ENCODE results near the gene PPP6R2. TPM values are rescaled to one million over a fixed set of nuclear protein-coding genes. Genes with fewer than 3 reads are reported as not detected.

Gene PPP6R2
- polyA plus RNA-seq, 3 donors, result 25.1 to 41.1 (median 36.9) TPM

DNA sequence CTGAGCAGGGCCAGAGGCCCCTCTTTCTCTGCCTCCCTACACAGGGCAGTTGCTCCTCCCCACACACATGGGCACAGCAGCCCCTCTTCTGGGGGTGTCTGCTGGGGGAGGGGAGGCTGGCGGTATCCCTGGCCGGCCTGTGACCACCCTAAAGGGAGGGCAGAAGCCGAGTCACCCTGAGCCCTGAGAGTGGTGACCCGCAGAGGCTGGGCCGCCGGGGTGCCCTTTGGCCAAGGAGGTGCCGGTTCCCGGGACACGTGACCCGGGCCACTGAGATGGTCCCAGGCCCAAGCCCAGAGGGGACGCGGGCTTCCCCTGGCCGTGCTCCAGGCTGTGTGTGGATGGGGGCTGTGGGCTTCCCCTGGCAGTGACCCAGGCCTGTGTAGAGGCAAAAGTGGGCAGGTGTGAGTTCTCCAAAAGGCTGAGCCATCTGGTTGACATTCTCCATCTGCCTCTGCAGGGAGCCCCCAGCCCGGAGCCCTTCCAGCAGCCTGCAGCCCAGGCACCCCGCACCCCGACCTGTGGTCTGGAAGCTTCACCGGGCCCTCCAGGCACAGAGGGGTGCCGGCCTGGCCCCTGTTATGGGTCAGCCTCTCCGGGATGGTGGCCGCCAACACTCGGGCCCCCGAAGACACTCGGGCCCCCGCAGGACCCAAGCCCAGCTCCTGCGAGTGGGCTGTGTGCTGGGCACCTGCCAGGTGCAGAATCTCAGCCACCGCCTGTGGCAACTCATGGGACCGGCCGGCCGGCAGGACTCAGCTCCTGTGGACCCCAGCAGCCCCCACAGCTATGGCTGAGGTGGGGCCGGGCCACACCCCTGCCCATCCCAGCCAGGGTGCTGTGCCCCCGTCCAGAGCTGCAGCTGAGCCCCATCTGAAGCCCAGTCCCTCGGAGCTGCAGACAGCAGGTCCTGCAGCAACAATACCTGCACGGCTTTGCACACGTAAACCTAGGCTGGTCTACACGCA is 139.3 kb downstream of the PPP6R2 start:
- WGBS, 3 donors, result 41 to 60% (median 58%) methylated on average over 33 to 35 of the region's 35 CpGs
- no peak overlapping the region for H3K27ac ChIP-seq (ENCODE audit: low read depth, low read length)

DNA sequence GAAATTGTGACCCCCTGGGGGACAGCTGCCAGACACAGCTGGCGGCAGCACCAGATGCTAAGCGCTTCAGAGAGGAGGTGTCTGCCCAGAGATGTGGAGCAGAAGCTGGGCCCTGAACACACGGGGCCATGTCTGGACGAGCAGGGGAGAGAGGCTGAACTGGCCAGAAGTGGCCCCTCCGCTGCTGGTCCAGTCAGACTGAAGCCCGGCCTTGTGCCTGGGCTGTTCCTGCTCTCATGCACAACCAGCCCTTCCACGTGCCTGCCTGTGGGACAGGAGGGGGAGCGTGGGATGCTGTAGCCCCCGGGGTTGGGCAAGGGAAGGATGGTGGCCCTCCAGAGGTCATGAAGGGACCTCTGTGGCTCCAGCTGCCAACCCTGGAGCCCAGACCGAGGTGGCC is 140.0 kb downstream of the PPP6R2 start:
- H3K27ac ChIP-seq (ENCODE audit: low read depth, low read length), result no peak overlapping the region
- 33 to 83% (median 80%) methylated on average over 10 of the region's 10 CpGs for WGBS, 3 donors

DNA sequence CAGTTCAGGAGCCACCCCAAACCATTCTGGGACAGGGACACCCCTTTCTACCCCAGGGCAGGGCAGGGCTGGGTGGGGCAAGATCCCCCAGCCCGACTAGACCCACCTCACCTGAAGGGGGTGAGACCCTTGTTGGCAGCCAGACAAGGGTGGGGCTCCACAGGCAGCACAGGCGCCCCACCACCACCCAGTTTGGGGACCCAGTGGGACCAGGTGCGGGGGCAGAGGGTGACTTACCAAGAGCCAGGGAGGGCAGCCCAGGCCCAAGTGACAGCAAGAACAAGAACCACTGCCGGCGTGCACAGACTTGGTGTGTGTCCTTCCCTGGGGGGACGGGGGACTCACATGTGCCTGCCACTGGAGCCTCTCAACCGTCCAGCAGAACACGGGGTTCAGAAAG is 140.4 kb downstream of the PPP6R2 start:
- H3K27ac ChIP-seq (ENCODE audit: low read depth, low read length), result no peak overlapping the region
- 53 to 92% (median 87%) methylated on average over 6 to 8 of the region's 8 CpGs for WGBS, 3 donors

DNA sequence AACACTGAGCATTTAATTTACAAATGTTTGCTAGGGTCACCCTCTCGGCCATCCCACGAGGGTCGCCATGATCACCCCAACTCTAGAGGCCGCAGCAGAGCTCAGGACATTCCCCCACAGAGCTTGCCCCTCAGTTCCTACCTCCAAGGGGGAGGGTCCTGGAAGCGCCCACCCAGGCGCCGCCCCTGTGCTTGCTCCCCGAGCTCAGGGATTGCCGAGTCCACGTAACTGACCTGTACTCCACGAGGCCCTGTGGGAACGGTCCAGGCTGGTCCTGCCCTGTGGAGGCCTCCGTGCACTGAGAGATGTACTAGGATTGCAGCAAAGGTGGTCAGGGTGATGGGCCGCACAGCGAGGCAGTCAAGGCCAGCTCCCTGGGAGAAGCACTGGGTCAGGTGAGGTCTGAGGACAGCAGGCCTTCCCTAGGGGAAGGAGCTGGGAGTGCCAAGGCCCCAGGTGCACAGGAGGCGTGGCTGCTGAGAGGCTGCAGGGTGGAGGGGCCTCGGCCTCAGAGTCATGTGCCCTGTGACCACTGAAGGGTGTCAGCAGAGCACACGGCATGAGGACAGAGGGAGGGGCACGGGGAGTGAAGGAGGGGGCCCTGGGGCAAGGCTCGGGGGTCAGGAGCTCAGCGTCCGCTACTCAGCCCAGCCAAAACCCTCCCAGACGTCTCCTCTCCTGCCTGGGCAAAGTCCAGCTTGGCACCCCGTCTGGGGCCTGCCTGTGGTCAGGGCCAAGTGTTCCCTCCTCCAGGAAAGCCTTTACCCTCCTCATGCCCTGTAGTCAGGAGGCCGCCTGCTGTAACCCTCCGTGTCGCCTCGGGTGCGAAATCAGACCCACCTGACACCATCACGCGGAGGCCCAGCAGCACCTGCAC is 141.1 kb downstream of the PPP6R2 start:
- no peak overlapping the region for H3K27ac ChIP-seq (ENCODE audit: low read depth, low read length)
- WGBS, 3 donors, result 47 to 87% (median 83%) methylated on average over 30 to 31 of the region's 31 CpGs

DNA sequence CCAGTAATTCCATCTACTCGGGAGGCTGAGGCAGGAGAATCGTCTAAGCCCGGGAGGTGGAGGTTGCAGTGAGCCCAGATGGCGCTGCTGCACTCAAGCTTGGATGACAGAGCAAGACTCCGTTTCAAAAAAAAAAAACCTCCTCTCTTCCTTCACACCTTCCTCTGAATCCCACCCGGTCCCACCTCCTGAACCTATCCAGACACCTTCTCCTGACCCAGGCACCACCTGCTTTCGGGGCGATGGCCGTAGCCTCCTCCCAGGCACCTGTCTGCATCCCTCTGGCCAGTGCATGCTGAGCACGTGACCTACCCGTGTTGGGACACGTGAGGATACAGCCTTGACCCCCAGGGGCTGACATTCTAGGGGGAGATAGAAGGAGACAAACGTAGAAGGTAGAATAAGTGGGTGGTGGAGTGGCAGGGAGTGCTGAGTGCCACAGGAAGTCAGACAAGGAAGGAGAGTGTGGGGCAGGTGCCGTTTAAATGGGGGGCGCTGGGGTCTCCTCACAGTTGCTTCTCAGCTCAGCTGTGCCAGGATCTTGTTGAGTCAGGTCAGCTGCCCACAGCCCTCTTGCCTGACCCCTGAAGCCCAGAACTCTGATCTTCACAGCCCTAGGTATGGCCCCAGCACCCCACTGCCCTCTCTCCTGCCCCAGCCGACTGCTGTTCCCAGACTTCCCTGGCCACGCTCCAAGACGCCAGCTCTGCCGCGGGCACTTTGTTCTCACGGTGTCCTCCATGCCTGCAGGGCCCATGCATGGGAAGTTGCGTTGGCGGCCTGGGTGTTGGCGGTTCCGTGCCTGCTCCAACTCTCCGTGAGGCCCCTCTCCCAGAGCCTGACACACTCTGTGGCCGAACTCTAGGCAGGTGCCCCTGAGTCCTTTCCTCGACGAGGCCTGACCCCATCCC is 142.3 kb downstream of the PPP6R2 start:
- WGBS, 3 donors, result 39 to 66% (median 63%) methylated on average over 27 to 29 of the region's 29 CpGs
- no peak overlapping the region for H3K27ac ChIP-seq (ENCODE audit: low read depth, low read length)

DNA sequence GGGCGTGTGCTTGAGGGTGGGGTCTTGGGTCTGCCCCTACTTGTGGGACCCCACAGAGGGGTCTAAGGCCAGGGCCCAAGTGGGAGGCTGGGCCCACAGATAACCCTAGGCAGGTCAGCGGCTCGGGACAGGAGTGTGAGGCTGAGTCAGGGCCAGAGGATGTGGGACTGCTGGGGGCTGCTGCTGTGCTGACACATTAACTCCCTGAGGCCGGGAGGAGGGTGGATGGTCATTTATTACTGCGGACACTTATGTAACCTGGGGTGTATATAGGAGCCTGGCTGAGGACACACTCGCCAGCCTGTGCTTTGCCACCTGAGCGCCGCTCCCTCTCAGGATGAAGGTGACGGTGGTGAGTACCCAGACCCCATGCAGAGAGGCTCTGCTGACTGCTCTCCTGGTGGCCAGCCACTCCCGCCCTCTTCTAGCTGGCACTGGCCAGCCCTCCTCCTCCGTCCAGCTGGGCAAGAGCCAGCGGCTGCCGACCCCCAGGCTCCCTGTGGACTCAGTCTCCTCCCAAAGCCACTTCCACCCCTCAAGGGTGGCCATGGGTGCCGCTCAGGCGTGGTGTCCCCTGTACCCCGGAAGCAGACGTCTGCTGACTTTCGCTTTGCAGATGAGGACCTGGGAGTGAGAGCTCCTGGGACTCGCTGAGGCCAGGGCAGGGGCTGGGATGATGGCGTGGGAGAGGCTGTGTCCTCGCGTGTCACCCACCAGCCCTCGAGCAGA is 143.6 kb downstream of the PPP6R2 start, which contains the start of gene MIOX:
Gene MIOX, plus strand, starts transcription at position 299 of the 729 bp plus-strand sequence. Its CDS starts 39 bp downstream, at position 338.
- 69 to 73% (median 71%) methylated on average over 23 of the region's 23 CpGs for WGBS, 3 donors
- H3K27ac ChIP-seq (ENCODE audit: low read depth, low read length), result no peak within 1 kb of the TSS

DNA sequence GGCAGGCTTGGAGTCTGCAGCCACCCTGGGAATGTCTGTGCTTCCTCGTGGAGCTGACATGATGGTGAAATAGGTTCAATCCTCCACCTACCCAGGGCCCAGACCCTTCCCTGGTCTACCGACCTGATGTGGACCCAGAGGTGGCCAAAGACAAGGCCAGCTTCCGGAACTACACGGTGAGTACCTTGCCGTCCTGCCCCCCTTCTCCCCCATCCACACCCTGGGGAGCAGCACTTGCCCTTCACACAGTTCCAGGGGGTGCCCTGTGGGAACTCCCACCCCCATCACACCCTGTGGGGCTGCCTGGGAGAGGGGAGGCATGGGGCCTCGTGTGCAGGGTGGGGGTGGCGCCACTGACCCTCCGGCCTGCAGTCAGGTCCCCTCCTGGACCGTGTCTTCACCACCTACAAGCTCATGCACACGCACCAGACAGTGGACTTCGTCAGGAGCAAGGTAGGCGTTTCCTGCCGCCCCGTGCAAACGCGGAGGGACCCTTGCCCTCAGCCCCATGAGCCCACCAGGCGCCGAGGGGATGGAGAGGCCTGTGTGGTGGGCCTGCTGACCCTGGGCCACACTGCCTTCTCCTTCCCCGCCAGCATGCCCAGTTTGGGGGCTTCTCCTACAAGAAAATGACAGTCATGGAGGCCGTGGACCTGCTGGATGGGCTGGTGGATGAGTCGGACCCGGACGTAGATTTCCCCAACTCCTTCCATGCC is 144.3 kb downstream of the PPP6R2 start:
- 80 to 89% (median 83%) methylated on average over 23 of the region's 23 CpGs for WGBS, 3 donors

DNA sequence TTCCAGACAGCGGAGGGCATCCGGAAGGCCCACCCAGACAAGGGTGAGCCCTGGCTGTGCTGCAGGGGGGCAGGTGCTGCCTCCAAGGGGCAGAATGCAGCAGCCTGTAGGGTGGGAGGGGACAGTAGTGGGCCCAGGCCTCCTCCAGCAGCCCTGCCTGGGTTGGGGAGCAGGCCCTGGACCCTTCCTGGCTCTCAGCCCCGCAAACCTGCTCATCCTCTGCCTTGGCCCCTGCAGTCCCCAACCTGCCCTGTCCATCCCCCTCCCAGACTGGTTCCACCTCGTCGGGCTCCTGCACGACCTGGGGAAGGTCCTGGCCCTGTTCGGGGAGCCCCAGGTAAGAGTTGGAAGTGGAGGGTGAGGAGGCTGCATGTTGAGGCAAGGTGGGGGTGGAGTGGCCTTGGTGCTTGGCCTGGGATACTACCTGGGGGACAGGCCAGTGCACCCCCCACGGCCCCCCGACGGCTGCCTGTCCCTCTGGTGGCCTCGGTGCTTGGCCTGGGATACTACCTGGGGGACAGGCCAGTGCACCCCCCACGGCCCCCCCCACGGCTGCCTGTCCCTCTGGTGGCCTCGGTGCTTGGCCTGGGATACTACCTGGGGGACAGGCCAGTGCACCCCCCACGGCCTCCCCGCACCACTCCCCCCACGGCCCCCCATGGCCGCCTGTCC is 145.0 kb downstream of the PPP6R2 start:
- 75 to 82% (median 80%) methylated on average over 15 to 17 of the region's 18 CpGs for WGBS, 3 donors
- H3K27ac ChIP-seq (ENCODE audit: low read depth, low read length), result no peak overlapping the region

More for the DNA sequence above, 144.3 kb downstream of the PPP6R2 start:
- H3K27ac ChIP-seq (ENCODE audit: low read depth, low read length), result no peak overlapping the region

DNA sequence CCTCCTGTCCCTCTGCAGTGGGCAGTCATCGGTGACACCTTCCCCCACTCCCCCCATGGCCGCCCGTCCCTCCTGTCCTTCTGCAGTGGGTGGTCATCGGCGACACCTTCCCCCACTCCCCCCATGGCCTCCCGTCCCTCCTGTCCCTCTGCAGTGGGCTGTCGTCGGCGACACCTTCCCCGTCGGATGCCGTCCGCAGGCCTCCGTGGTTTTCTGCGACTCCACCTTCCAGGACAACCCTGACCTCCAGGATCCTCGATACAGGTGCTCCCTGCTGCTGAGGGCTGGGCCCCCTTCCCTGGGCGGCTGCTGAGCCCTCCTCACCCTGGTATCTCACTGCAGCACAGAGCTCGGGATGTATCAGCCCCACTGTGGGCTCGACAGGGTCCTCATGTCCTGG is 145.8 kb downstream of the PPP6R2 start:
- H3K27ac ChIP-seq (ENCODE audit: low read depth, low read length), result no peak overlapping the region
- 80 to 89% (median 81%) methylated on average over 18 to 19 of the region's 19 CpGs for WGBS, 3 donors

DNA sequence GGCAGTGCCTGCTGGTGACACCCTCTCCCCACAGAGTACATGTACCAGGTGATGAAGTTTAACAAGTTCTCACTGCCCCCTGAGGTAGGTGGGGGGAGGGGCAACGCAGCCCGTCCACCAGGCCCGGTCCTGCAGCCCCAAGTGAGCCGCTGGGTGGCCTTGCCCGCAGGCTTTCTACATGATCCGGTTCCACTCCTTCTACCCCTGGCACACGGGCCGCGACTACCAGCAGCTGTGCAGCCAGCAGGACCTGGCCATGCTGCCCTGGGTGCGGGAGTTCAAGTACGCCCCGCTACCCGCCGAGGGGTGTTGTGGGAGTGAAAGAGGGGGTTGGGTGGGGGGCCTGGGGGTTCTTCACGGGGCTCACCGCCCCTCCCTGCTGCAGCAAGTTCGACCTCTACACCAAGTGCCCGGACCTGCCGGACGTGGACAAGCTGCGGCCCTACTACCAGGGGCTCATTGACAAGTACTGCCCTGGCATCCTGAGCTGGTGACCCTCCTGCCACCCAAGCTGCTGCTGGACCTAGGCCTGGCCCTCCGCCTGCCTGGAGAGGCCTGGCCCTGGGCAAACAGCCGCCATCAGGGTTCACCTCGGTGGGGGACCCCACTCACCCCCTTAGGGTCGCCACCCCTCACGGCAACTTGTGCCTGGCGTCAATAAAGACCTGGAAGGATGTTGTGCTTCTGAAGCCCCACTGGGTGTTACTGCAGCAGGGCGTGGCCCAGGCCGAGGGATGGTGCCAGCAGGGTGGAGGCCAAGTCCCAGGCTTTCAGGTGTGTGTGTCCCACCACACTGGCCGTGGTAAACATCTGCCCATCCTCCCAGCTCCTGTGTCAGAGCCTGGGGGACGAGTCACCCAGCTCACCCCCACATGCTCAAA is 146.5 kb downstream of the PPP6R2 start:
- 77 to 88% (median 86%) methylated on average over 31 of the region's 31 CpGs for WGBS, 3 donors
- H3K27ac ChIP-seq (ENCODE audit: low read depth, low read length), result no peak overlapping the region

DNA sequence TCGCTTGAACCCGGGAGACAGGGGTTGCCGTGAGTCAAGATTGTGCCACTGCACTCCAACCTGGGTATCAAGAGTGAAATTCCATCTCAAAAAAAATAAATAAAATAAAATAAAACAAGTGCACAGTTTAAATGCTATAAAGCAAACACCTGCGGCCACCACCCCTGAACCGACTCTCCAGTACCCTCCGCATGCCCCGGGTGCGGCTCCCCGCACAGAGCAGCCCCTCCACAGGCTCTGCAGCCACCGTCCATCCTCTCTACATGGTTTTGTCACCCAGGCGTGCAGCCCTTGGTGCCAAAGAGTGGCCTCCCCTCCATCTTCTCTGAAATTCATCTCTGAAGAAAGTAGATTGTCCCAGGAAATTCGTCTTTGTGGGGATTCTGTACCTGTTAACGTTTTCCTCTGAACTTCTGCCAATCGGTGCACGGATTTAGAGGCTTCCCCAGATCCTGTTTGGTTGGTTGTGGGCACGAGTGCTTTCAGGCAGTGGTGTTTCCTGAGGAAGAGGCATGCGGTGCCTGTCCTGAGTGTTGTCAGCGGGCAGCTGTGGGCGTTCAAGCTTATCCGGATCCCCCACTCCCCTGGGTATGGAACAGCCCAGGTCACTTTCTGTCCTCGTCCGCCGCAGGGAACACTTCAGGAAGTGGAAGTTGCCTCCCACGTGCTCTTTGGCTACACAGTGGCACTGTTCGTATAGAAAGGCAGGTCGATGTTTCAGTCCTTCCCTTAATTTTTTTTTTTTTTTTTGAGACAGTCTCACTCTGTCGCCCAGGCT is 147.6 kb downstream of the PPP6R2 start:
- 54 to 76% (median 55%) methylated on average over 27 of the region's 27 CpGs for WGBS, 3 donors
- H3K27ac ChIP-seq (ENCODE audit: low read depth, low read length), result no peak overlapping the region

Data from adipose tissue (tissue), 3 donors.